ENCODE measurements around the gene LOC128125822.

Gene LOC128125822

GRCh38 chr6:63543982-63544381 is 28.3 kb upstream of the LOC128125822 start:
- POLR2A ChIA-PET (ENCODE audit: low non-redundant PET): no interaction called here
- DNase-seq (ENCODE audit: low spot score): peak; percentile 2
- CTCF ChIA-PET: no interaction called here
- no peak overlapping the region for H3K4me3 ChIP-seq (ENCODE audit: low read depth, low read length, poor library complexity, severe bottlenecking)
- H3K9me3 ChIP-seq (ENCODE audit: low read depth, low read length, poor library complexity, severe bottlenecking): no peaks in the 10 kb centered on the region
- H3K27ac ChIP-seq (ENCODE audit: low read depth, low read length, poor library complexity, severe bottlenecking): no peak overlapping the region
- BruUV-seq (replicated peaks): no TSS peak
- peaks cover 3% of the 10 kb centered on the region for H3K4me1 ChIP-seq (ENCODE audit: insufficient read depth, low read length, poor library complexity, severe bottlenecking)
- no peak for TF ChIP-seq CTCF (conservative IDR thresholded peaks at IDR 0.05; ENCODE audit: low read depth, low read length)
- TF ChIP-seq EZH2 (IDR thresholded peaks at IDR 0.05; ENCODE audit: borderline replicate concordance, low read depth, low read length, poor library complexity, severe bottlenecking): no peak
- H3K27me3 ChIP-seq (replicated peaks; ENCODE audit: insufficient read depth, low read depth, low read length, poor library complexity): no peaks in the 10 kb centered on the region
- H3K36me3 ChIP-seq (ENCODE audit: insufficient read depth, low read length, poor library complexity, severe bottlenecking): no peaks in the 10 kb centered on the region
- intact Hi-C loops (cut with micrococcal nuclease; ENCODE audit: unreplicated experiment): no loop called here

- BruUV-seq (replicated peaks): no TSS peak
- Histone ChIP-seq H3K4me1 (ENCODE audit: insufficient read depth, low read length, poor library complexity, severe bottlenecking) (peaks cover 3% of the 10 kb centered on the region), H3K27me3 (replicated peaks; ENCODE audit: insufficient read depth, low read depth, low read length, poor library complexity) (no peaks in the 10 kb centered on the region), H3K36me3 (ENCODE audit: insufficient read depth, low read length, poor library complexity, severe bottlenecking) (no peaks in the 10 kb centered on the region), H3K4me3 (ENCODE audit: low read depth, low read length, poor library complexity, severe bottlenecking) (no peak overlapping the region), H3K27ac (ENCODE audit: low read depth, low read length, poor library complexity, severe bottlenecking) (no peak overlapping the region), H3K9me3 (ENCODE audit: low read depth, low read length, poor library complexity, severe bottlenecking) (no peaks in the 10 kb centered on the region)
- TF ChIP-seq CTCF (conservative IDR thresholded peaks at IDR 0.05; ENCODE audit: low read depth, low read length) (no peak), EZH2 (IDR thresholded peaks at IDR 0.05; ENCODE audit: borderline replicate concordance, low read depth, low read length, poor library complexity, severe bottlenecking) (no peak)
- no peak for DNase-seq (ENCODE audit: low spot score)
- CTCF ChIA-PET: no interaction called here
- intact Hi-C loops (cut with micrococcal nuclease; ENCODE audit: unreplicated experiment): no loop called here
- POLR2A ChIA-PET (ENCODE audit: low non-redundant PET): interaction anchor here (0.5 to 0.6 kb wide), 2 partner anchors 12 to 1101 kb away, joined by 3 read pairs; no protein-coding TSS in a partner anchor
Observed at GRCh38 chr6:63546236-63546635, 26.0 kb upstream of the LOC128125822 start.

- CTCF ChIA-PET: no interaction called here
- no peak overlapping the region for H3K27ac ChIP-seq (ENCODE audit: low read depth, low read length, poor library complexity, severe bottlenecking)
- no peaks in the 10 kb centered on the region for H3K36me3 ChIP-seq (ENCODE audit: insufficient read depth, low read length, poor library complexity, severe bottlenecking)
- peaks cover 3% of the 10 kb centered on the region for H3K4me1 ChIP-seq (ENCODE audit: insufficient read depth, low read length, poor library complexity, severe bottlenecking)
- BruUV-seq (replicated peaks): no TSS peak
- no peak overlapping the region for H3K4me3 ChIP-seq (ENCODE audit: low read depth, low read length, poor library complexity, severe bottlenecking)
- no peaks in the 10 kb centered on the region for H3K9me3 ChIP-seq (ENCODE audit: low read depth, low read length, poor library complexity, severe bottlenecking)
- H3K27me3 ChIP-seq (replicated peaks; ENCODE audit: insufficient read depth, low read depth, low read length, poor library complexity): no peaks in the 10 kb centered on the region
- TF ChIP-seq CTCF (conservative IDR thresholded peaks at IDR 0.05; ENCODE audit: low read depth, low read length) (no peak), EZH2 (IDR thresholded peaks at IDR 0.05; ENCODE audit: borderline replicate concordance, low read depth, low read length, poor library complexity, severe bottlenecking) (no peak)
- intact Hi-C loops (cut with micrococcal nuclease; ENCODE audit: unreplicated experiment): no loop called here
- DNase-seq (ENCODE audit: low spot score): no peak
- POLR2A ChIA-PET (ENCODE audit: low non-redundant PET): interaction anchor here (0.5 to 0.6 kb wide), 2 partner anchors 12 to 1101 kb away, joined by 3 read pairs; no protein-coding TSS in a partner anchor
Observed at GRCh38 chr6:63546697-63547096, 25.6 kb upstream of the LOC128125822 start.

Measured in A673 (cell line).